SHP77 (cell line): ENCODE data around the gene PNMA6E.
"Not testable (repeated sequence)": the region's sequence is repeated elsewhere in the genome, so short reads cannot be mapped to it uniquely, and the experiment has no call there.

Source experiments
- DNase-seq, 2 experiments: peaks; one replicate each; lab custom pipeline; 2025; lab: John Stamatoyannopoulos, UW

PNMA6E gene

DNA sequence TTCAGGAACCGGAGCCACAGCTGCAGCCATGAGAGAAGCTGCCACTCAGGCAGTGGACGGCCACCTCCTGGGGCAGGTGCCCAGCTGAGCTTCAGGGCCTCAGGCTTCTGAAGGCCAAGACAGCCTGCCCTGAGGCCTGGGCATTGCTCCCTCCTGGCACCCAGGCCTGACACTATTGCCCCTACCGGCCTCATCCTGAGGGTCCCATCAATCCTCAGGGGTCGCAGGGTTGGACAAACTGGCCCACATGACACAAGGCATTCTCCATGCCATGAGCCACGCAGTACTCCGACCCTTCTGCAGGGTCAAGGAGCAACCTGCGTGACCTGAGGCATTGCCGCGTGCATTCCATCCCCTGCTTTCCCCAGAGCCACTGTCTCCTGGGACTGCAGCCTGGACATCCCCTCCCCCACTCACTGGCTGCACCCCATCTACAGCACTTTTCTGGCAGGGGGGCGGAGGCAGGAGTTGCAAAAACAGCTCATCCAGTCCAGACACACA is 7.1 kb upstream of the PNMA6E start:
- no peak for DNase-seq

DNA sequence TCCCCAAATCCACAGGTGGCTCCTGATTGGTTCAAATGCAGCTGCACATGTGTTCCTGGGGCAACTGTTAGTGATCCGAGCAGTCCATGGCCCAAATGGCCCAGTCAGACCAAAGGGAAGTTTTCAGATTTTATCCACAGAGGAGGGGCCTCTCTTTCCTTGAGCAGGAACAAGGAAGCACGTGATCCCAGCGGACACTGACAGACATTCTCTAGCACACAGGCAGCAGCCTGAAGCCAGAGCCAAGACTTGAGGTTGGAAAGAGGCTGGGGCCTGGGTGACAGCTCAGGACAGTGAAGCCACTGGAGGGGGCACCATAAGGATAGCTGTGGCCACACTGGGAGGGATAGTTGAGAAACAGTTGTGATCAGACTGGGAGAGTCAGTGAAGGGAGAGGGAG is 6.6 kb upstream of the PNMA6E start:
- no peak for DNase-seq

DNA sequence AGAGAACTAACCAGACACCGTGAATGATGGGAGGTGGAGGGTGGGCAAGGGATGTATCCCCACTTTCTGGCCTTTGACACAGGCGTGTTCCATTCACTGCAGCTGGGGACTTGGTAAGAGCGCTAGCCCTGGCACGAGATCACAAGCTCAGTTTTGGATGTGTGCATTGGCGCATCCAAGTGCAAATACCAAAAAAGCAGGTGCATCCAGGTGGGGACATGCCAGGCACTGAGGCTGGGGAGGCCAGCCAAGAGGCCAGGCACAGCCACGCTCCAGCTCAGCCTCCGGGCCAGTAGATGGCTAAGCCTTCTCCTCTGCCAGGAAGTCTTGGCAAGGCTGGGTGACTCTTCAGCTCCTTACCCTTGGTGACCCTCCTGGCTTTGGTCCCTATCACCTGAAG is 5.8 kb upstream of the PNMA6E start:
- DNase-seq, result no peak

DNA sequence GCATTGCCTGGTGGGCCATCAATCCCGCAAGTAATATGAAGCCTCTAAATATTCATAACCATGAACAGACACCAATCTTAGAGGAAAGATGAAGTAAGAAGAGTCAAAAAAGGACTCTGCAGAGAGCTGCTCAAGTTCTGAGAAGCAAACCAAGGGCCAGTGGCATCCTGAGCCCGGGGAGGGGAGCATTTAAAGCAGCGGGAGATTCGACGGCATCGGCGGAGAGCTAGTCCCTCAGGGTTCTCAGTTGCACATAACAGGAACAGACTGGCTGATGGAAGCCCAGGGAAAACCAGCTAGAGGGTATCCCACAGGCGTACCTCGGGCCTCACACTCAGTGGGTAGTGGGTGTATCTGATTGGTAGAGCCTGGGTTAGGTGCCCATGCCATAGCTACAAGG is 4.9 kb upstream of the PNMA6E start:
- no peak for DNase-seq

DNA sequence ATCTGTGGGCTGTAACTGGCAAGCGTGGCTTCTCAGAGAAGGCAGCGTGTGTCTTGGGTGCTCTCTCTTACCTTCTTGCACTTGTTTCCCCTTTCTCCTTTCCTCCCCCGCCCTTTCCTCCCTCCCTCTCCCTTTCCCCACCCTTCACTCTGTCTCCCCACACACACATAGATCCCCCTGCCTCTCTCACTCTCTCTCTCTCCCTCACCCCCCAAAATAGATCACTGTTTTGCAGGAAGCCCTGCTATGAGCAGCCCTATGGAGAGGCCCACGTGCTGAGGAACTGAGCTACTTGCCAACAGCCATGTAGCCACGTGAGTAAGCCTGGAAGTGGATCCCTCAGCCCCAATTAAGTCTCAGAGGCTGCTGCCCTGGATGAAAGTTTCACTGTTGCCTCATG is 4.3 kb upstream of the PNMA6E start:
- DNase-seq, result no peak

DNA sequence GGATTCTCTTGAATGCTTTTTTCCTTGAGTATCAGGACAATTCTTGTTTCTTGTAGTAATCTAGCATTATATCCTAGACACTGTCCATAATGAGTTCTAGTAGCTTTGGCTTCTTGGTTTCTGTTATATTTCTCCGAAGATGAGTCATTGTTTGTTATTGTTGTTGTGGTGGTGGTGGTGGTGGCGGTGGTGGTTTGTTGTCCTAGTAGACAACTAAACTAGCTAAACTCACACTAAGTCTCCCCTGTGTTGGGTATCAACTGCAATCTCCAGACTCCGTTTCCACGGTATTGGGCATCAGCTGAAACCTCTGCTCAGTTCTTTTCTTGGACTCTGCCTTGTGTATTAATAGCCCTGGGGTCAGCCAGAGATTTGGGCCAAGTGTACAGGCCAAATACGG is 3.2 kb upstream of the PNMA6E start:
- DNase-seq, result not testable (repeated sequence)

DNA sequence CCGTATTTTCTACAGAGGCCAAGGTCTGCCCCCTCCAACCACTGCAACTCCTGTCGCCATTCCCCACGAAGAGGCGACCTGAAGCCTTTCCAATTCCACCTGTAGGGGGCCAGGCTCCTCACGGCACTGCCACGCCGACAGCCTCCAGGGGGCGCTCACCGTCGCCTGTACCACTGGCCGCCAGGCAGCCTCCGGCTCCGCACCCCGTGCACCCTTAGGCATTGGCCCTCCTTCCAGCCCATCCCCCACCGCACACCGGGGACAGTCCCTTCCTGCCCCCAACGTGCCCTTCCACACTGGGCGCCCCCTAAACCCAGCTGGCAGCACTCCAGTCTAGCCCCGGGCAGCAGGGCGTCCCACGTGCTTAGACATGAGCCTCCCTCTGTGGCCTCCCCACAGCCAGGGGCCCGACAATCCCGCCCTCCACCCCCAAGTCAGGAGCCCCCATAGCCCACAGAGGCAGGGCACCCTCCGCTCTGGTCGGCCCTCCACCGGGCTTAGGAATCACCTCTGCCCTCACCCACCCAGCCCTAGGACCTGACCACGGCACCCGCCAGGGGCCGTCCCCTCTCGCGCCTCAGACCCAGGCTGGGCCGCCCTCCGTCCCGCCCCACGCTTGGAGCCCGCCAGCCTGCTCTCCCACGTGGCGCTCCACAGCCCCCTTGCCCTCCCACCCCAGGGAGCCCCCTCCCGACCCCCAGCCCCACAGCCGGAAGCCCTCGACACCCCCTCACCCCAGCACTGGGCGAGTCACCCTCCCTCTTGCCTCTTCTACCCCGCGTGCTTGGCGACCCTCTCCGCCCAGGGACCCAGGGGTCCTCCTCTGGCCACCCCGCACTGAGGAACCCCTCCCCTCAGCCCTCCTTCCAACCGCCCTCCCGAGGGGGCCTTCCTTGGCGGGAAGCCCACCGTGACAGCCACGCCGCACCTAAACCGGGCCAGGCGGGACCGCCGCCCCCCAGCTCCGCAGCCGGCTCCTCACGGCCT is 711 bp downstream of the PNMA6E start:
- DNase-seq, result peak; percentile 2 to 21

DNA sequence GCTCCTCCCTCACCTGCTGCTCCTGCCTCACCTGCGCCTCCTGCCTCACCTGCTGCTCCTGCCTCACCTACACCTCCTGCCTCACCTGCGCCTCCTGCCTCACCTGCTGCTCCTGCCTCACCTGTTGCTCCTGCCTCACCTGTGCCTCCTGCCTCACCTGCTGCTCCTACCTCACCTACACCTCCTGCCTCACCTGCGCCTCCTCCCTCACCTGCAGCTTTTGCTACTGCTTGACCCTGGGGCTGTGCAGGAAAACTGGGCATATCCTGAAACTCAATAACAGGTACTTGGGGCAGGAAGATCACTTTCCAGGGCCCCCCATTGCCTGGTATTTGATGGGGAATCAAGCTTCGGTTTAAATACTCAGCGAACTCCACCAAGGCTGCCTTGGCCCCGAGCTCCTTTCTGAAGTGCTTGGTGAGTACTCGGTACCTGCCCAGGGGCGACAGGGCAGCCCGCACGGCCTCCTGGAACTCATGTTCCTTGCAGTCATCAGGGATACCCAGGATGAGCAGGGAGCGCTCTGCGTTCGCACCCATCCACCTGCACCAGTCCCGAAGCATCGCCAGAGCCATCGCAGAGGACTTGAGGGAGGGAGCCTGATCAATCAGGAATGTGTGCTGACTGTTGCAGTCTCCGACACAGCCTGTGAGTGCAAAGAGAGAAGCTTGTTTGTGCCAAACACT is 2.7 kb downstream of the PNMA6E start:
- DNase-seq, result no peak

DNA sequence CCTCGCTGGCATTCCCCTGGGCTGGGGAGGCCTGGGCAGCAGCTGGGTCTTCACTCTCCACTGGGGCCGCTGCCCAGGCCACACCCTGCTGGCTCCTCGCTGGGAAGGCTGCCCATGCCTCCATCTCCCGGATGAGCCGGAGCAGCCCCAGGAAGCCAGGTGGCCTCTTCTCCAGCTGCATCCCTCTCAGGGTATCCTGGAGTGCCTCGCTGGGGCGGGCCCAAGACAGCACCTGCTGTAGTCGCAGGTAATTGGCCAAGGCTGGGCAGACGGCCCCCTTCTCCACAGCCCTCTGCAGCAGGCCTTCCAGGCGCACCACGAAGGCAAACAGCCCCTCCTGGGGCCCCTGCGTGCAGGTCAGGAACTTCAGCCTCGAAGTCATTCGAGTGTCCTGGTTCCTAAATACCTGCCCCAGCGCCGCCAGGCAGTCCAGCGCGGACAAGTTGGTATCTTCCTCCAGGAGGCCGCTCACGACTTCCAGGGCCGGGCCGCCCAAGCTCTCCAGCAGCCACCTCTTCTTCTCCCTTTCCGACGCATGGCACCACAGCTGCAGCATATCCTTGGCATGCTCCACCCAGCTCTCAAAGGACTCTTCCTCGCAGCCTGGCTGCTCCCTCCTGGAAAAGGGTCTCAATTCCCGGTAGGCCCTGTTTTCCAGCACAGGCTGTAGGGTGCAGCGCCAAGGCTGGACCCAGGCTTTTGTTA is 3.7 kb downstream of the PNMA6E start:
- no peak for DNase-seq

DNA sequence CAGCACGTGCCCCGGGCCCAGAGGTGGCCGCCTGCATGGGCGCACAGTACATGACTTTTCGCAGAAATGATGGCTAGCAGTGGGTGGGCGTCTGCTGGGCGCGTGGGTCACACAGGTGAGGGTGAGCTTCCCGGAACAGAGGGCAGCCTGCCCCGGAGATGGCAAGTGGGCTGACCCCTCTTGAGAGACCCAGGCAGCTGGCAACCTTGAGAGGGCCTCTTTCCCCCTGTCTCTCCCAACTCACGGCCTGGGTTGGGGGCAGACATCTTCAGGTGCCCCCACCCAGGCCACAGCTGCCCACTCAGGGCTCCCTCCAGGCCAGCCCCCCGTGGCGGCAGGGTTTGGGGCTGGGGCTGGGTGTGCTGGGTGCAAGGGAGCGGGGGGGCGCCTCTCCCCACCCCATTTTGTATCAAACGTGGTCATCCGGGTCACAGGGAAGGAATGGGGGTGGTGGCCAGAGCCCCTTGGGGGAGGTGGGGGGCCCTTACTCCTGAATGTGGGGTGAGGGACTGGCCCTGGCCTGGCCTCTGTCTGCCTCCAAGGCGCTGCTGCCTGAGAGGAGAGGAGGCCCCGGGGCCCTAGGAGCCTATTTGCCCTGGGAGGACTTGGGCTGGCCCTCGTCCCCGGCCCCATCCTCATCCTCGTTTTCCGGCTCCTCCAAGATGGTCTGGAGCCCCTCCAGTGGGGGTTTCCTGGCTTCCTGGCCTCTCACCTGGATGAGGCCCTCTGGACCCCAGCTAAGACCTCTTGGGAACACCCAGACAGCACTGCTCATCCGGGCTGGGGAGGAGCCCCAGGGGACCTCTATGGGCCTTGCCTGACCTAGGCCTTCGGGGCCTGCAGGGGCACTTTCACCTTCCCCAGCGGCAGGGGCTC is 4.6 kb downstream of the PNMA6E start:
- no peak for DNase-seq

DNA sequence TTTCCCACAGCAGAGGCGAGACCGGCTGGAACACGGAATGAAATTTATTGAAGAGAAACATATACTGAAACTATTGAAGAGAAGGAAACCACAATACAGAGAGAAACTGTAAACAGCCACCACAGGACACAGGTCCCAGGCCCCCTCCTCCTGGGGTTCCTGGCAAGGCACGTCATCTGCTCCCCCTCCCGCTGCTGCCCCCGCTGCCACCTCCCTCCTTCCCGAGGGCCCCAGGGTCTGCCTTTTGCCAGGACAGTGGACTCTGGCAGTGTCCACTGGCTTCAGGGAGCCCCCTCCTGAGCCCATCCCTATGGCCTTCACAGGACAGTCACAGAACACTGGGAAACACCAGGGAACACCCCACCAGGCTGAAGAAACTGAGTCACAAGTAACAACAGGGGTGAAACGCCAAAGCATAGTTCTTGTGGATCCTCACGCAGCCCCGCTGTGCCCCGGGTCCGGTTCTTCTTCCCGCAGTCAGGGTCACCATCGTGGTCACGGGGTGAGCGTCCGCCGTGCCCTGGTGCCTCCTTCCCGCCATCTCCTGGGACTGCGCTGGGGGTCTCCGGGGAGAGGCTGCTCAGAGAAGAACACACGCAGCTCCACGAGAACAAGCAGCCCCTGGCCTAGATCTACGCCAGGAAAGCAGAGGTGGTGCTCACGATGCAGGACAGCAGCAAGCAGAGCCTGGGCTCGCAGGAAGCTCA is 5.4 kb downstream of the PNMA6E start:
- DNase-seq, result no peak

DNA sequence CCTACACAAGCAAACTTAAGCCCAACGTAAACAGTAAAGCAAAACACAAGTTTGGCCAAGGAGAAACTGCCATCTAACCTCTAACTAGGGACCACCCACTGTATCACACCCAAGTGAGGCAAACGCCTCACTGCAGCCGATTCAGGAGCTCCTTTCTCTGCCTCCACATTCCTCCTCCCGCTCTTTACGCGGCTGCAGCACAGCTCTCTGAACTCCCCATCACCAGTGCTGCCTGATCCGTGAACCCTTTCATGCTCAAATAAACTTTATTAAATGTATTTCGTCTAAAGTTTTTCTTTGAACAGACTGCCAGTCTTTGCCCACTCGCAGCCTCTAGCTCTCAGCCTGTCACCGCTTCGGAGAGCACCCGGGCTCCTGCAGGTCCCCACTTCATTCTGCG is 6.5 kb downstream of the PNMA6E start:
- no peak for DNase-seq

DNA sequence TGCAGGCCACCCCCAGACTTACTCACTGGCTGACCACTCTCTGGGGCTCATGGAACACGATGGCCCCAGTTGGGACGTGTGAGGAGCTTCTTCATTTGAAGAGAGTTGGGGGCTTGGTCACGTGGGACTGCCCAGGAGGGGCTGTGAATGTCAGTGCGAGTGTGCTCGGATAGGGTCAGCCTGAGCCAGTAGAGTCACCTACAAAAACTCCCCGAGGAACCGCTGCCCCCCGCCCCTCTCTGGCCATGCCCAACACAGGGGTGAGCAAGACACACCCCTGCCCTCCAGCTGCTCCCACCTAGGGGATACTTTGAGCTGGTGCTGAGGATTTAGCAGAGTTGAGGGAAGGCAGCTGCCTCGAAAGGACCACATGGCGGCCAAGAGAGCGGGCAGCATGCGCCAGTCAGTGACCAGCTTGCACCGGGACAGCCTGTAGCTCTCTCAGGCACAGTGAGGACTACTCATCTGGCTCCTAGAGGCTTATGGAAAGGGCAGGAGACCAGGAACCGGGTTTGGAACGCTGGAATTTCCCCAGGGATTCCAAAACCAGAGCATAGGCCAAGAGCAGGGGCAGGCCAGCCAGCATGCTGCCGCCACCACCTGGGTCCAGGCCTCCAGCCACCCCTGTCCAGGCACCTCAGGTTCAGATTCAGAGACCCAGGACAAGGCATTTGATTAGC is 8.4 kb downstream of the PNMA6E start:
- DNase-seq, result no peak

DNA sequence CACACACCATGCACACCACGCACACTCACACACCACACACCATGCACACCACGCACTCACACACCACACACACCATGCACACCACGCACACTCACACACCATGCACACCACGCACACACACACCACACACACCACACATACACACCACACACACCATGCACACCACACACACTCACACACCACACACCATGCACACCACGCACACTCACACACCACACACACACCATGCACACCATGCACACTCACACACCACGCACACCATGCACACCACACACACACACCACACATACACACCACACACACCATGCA is 11.7 kb downstream of the PNMA6E start:
- not testable (repeated sequence) for DNase-seq

DNA sequence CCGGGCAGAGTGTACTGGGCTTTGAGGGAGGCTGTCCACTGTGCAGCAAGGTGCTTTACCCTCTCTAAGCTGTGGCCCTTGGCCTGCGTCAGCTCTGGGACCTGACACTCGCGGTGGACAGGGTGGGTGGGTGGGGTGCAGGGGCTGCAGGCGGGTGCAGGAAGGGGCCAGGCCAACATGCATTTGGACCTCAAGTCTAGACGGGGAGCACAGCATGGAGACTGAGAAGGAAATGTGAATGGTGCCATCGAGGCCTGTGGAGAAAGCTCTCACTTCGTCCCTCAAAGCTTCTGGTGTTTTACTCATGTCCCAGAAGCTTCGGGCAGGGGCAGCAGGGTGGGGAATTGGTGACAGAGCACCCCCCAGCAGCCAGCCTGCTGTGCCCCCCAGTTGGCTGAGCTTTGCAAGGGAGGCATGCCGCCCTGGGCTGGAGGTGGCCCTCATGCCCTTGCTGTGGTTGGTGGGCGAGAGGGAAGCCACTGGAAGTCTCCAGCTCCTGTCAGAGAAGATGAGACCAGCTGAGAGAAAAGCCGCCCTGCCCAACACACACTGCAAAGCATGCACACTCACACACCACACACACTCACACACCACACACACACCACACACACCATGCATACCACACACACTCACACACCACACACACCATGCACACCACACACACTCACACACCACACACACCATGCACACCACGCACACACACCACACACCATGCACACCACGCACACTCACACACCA is 12.3 kb downstream of the PNMA6E start:
- DNase-seq, result no peak

DNA sequence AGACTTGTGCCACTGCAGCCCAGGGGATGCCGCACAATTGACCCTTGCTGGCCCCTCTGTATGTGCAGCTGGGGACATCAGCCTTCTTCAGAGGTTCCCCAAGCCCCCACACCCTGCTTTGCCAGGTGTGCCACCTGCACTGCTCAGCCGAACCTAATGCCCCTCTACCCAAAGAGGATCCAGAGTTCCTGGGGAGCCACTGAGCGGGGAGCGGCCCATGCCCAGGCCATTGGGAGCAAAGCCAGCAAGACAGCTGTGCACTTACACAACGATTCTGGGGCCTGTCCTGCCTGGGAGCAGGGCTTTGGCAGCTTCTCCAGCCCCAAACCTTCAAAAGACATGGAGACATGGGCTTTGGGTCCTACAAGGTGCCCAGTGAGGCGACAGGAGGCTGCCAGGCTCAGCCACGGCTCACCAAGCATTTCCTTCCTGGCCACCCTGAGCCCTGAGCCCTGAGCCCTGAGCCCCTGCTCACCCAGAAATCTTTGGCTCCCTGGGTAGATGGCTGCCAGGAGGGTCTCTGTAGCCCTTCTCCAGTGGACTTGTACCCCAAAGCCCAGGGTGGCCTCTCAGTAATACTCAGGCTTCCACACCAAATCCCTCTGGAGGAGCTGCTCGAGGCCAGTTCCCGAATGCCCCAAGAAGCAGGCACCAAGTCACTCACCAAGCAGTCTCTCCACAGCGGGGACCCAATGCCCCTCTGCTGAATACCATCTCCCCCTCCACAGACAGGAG is 13.0 kb downstream of the PNMA6E start:
- DNase-seq, result no peak

DNA sequence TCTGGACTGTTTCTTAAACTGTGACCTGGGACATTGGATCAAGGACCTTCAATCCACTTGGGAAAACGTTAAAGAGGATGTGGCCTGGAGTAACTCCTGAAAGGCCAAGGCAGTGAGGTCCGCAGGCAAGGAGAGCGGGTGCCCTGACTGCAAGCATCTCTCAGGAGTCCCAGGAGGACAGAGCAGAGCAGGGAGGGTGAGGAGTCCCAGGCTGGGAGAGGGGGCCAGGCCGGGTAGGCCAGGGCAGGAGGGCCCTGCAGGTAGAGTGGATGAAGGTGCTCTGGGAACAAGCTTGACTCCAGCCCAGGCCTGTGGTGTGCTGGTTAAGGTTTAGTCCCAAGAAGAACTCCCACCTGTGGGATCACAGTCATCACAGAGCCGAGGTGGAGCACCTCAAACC is 13.8 kb downstream of the PNMA6E start:
- no peak for DNase-seq

DNA sequence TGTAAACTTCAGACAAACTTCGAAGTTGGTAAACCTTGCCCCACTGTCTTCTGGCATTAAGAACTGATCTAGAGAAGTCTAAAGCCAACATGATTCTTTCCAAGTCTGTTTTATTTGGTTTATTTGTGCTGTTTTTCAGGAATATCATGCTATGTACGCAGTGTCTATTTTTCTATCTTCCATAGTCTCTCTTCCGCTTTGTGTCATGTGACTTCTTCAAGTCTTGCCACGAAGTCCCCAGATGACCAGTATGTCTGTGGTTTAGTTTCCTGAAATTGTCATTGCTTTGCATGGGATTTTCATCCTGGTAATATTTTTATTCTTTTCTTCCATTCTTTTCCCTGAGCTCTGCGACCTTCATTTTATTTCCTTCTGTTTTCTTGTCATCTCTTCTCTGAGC is 15.1 kb downstream of the PNMA6E start:
- no peak for DNase-seq

DNA sequence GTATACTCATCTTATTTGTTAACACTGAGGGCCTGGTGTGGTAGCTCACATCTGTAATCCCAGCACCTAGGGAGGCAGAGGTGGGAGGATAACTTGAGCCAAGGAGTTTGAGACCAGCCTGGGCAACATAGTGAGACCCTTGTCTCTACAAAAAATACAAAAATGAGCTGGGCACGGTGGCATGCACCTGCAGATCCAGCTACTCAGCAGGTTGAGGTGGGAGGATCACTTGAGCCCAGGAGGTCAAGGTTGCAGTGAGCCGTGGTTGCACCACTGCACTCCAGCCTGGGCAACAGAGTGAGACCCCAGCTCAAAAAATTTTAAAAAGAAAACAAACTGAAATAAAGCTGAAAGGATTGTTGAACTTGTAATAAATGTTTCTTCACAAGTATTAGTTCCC is 16.2 kb downstream of the PNMA6E start:
- DNase-seq, result not testable (repeated sequence)
